NCI-H2107 (cell line): ENCODE data around the gene TSPYL4.

Source experiments
- DNase-seq: peaks from one replicate; lab custom pipeline; 2025; lab: John Stamatoyannopoulos, UW

The TSPYL4 gene

GRCh38 chr6:116221911-116222310 is 32.0 kb downstream of the TSPYL4 start:
- no peak for DNase-seq

- no peak for DNase-seq
Observed at GRCh38 chr6:116221067-116221466, 32.8 kb downstream of the TSPYL4 start.

- no peak for DNase-seq
Observed at GRCh38 chr6:116218866-116219265, 35.0 kb downstream of the TSPYL4 start.

GRCh38 chr6:116218172-116218633 is 35.7 kb downstream of the TSPYL4 start:
- no peak for DNase-seq

- DNase-seq: no peak
Observed at GRCh38 chr6:116217069-116217468, 36.8 kb downstream of the TSPYL4 start.

GRCh38 chr6:116215414-116215813 is 38.5 kb downstream of the TSPYL4 start:
- DNase-seq: no peak

- DNase-seq: no peak
Observed at GRCh38 chr6:116214681-116215080, 39.2 kb downstream of the TSPYL4 start.

- no peak for DNase-seq
Observed at GRCh38 chr6:116210750-116211425, 43.0 kb downstream of the TSPYL4 start.

GRCh38 chr6:116210316-116210715 is 43.6 kb downstream of the TSPYL4 start:
- no peak for DNase-seq

GRCh38 chr6:116208056-116208785 is 45.7 kb downstream of the TSPYL4 start:
- DNase-seq: no peak

GRCh38 chr6:116206231-116206903 is 47.5 kb downstream of the TSPYL4 start:
- no peak for DNase-seq

GRCh38 chr6:116205281-116205680 is 48.6 kb downstream of the TSPYL4 start:
- no peak for DNase-seq

GRCh38 chr6:116201538-116201937 is 52.3 kb downstream of the TSPYL4 start:
- no peak for DNase-seq

- no peak for DNase-seq
Observed at GRCh38 chr6:116200619-116201249, 53.1 kb downstream of the TSPYL4 start.
